ENCODE results near the gene ATXN7.

- TF ChIP-seq CTCF (conservative IDR thresholded peaks at IDR 0.05; ENCODE audit: low read length), result no peak
- no peak for TF ChIP-seq EZH2phosphoT487 (IDR thresholded peaks at IDR 0.05; ENCODE audit: borderline replicate concordance, low read depth, low read length)
Observed at GRCh38 chr3:63990733-63991132, 127.1 kb downstream of the ATXN7 start.

Data from OCI-LY7 (cell line).